Astrocyte (in vitro differentiated cells and primary cell): Measurements from ENCODE around the gene DARS1. TPM values are rescaled to one million over a fixed set of nuclear protein-coding genes. Genes with fewer than 3 reads are reported as not detected.

Experiments used
- DNase-seq: peaks from one replicate; pipeline ENCODE4 v3.0.0-alpha.2; 2010; ENCODE audit warnings: low read depth
- FAIRE-seq: peaks from 2 replicates; lab custom pipeline; 2011; peaks lifted over from hg19 to GRCh38; lab: Jason Lieb, UNC
- H2AFZ ChIP-seq: 2 replicates; pipeline ENCODE4 v1.6.0; 2012; ENCODE audit warnings: low read depth, low read length, inconsistent platforms
- H3K27ac ChIP-seq: 2 replicates; pipeline ENCODE4 v1.5.1; 2011; ENCODE audit warnings: low read depth, low read length, inconsistent platforms
- H3K27me3 ChIP-seq: 2 replicates; pipeline ENCODE4 v1.6.0; 2011; ENCODE audit warnings: low read length, inconsistent platforms; ENCODE audit not compliant: insufficient read depth
- H3K36me3 ChIP-seq: 2 replicates; pipeline ENCODE4 v1.5.1; 2011; ENCODE audit warnings: low read length, inconsistent platforms; ENCODE audit not compliant: insufficient read depth
- H3K4me1 ChIP-seq: 2 replicates; pipeline ENCODE4 v1.5.1; 2011; ENCODE audit warnings: low read length, inconsistent platforms; ENCODE audit not compliant: insufficient read depth
- H3K4me2 ChIP-seq: 2 replicates; pipeline ENCODE4 v1.6.0; 2012; ENCODE audit warnings: low read length, inconsistent platforms
- H3K4me3 ChIP-seq: 2 replicates; pipeline ENCODE4 v1.5.1; 2011; ENCODE audit warnings: low read depth, mild to moderate bottlenecking, low read length, inconsistent platforms; ENCODE audit not compliant: insufficient read depth
- H3K79me2 ChIP-seq: 2 replicates; pipeline ENCODE4 v1.6.0; 2012; ENCODE audit warnings: mild to moderate bottlenecking, low read length, inconsistent platforms; ENCODE audit not compliant: insufficient read depth
- H3K9ac ChIP-seq: 2 replicates; pipeline ENCODE4 v1.6.0; 2012; ENCODE audit warnings: mild to moderate bottlenecking, low read length, inconsistent platforms
- H3K9me3 ChIP-seq: 2 replicates; pipeline ENCODE4 v1.5.1; 2012; ENCODE audit warnings: low read depth, mild to moderate bottlenecking, low read length, inconsistent platforms; ENCODE audit not compliant: insufficient read depth
- H4K20me1 ChIP-seq: 2 replicates; pipeline ENCODE4 v1.6.0; 2012; ENCODE audit warnings: low read length, inconsistent platforms; ENCODE audit not compliant: insufficient read depth
- H3K27ac Mint-ChIP-seq: one replicate; pipeline ENCODE4 v1.8.0; 2021; ENCODE audit warnings: mild to moderate bottlenecking, mixed read lengths; ENCODE audit not compliant: unreplicated experiment
- H3K27me3 Mint-ChIP-seq: one replicate; pipeline ENCODE4 v1.8.0; 2021; ENCODE audit warnings: low read depth, mixed read lengths; ENCODE audit not compliant: unreplicated experiment
- H3K36me3 Mint-ChIP-seq: one replicate; pipeline ENCODE4 v1.8.0; 2021; ENCODE audit warnings: low read depth, mixed read lengths; ENCODE audit not compliant: unreplicated experiment
- H3K4me1 Mint-ChIP-seq: one replicate; pipeline ENCODE4 v1.8.0; 2021; ENCODE audit warnings: low read depth, mixed read lengths; ENCODE audit not compliant: unreplicated experiment
- H3K4me3 Mint-ChIP-seq: one replicate; pipeline ENCODE4 v1.8.0; 2021; ENCODE audit warnings: mild to moderate bottlenecking, moderate library complexity, mixed read lengths; ENCODE audit not compliant: unreplicated experiment
- H3K9me3 Mint-ChIP-seq: one replicate; pipeline ENCODE4 v1.8.0; 2021; ENCODE audit warnings: mild to moderate bottlenecking, mixed read lengths; ENCODE audit not compliant: unreplicated experiment
- CTCF ChIP-seq: IDR thresholded peaks from 2 replicates; pipeline ENCODE4 v1.5.1; 2011; ENCODE audit warnings: low read depth, mild to moderate bottlenecking, inconsistent platforms, low read length, moderate library complexity; ENCODE audit not compliant: insufficient read depth
- EZH2 ChIP-seq: IDR thresholded peaks from 2 replicates; pipeline ENCODE4 v1.6.1; 2012; ENCODE audit warnings: mild to moderate bottlenecking, low read length, inconsistent platforms; ENCODE audit not compliant: insufficient read depth
- total RNA-seq: library from RNA; stranded (reverse); gene quantifications from 2 replicates; pipeline ENCODE4 v1.2.1, GENCODE V29; 2021

Gene DARS1
- total RNA-seq, 1 donor from 2014 or later, result 37.9 TPM

- Histone ChIP-seq H3K9me3 (no peaks in the 10 kb centered on the region), H3K4me1 (peaks cover 5% of the 10 kb centered on the region), H3K79me2 (no peaks in the 10 kb centered on the region), H3K36me3 (peaks cover 6% of the 10 kb centered on the region), H3K27me3 (no peaks in the 10 kb centered on the region), H2AFZ (no peak overlapping the region), H3K9ac (no peak overlapping the region), H3K4me2 (no peak overlapping the region), H4K20me1 (no peaks in the 10 kb centered on the region), H3K4me3 (no peak overlapping the region), H3K27ac (no peak overlapping the region)
- FAIRE-seq (no peak), DNase-seq (no peak)
- Mint-ChIP-seq H3K27ac (no peak overlapping the region), H3K4me3 (no peak overlapping the region), H3K9me3 (no peaks in the 10 kb centered on the region), H3K4me1 (no peaks in the 10 kb centered on the region), H3K27me3 (no peaks in the 10 kb centered on the region), H3K36me3 (peaks cover 4% of the 10 kb centered on the region)
- TF ChIP-seq EZH2, result no peak
- no peak for TF ChIP-seq CTCF
These were observed 58.8 kb downstream of the DARS1 start for GRCh38 chr2:135926605-135927004.

GRCh38 chr2:135925571-135925970 lies 59.9 kb downstream of the DARS1 start:
- FAIRE-seq, result no peak
- Histone ChIP-seq H3K79me2 (no peaks in the 10 kb centered on the region), H3K9ac (no peak overlapping the region), H3K4me3 (no peak overlapping the region), H3K4me2 (peak overlapping the region; percentile 31), H3K36me3 (peaks cover 6% of the 10 kb centered on the region), H2AFZ (no peak overlapping the region), H3K4me1 (peaks cover 5% of the 10 kb centered on the region), H3K27me3 (no peaks in the 10 kb centered on the region), H3K27ac (peak overlapping the region; percentile 50), H4K20me1 (no peaks in the 10 kb centered on the region), H3K9me3 (no peaks in the 10 kb centered on the region)
- Mint-ChIP-seq H3K4me3 (no peak overlapping the region), H3K27ac (no peak overlapping the region), H3K9me3 (no peaks in the 10 kb centered on the region), H3K36me3 (peaks cover 2% of the 10 kb centered on the region), H3K4me1 (no peaks in the 10 kb centered on the region), H3K27me3 (no peaks in the 10 kb centered on the region)
- TF ChIP-seq CTCF (no peak), EZH2 (no peak)
- DNase-seq, result no peak

GRCh38 chr2:135916207-135916606 lies 69.2 kb downstream of the DARS1 start:
- Mint-ChIP-seq H3K27ac (no peak overlapping the region), H3K9me3 (no peaks in the 10 kb centered on the region)
- FAIRE-seq, result no peak

More at GRCh38 chr2:135916207-135916606, 69.2 kb downstream of the DARS1 start:
- no peak overlapping the region for H3K9ac ChIP-seq
- H3K79me2 ChIP-seq, result no peaks in the 10 kb centered on the region
- no peak overlapping the region for H3K4me3 ChIP-seq
- no peak overlapping the region for H2AFZ ChIP-seq
- DNase-seq, result peak; percentile 9
- Mint-ChIP-seq H3K4me1 (no peaks in the 10 kb centered on the region), H3K4me3 (no peak overlapping the region), H3K36me3 (no peaks in the 10 kb centered on the region), H3K27me3 (no peaks in the 10 kb centered on the region)
- H3K4me1 ChIP-seq, result no peaks in the 10 kb centered on the region
- H3K9me3 ChIP-seq, result no peaks in the 10 kb centered on the region
- TF ChIP-seq EZH2 (no peak), CTCF (peak; percentile 31)
- H3K27me3 ChIP-seq, result no peaks in the 10 kb centered on the region
- no peak overlapping the region for H3K4me2 ChIP-seq
- no peak overlapping the region for H3K27ac ChIP-seq
- H3K36me3 ChIP-seq, result peaks cover 9% of the 10 kb centered on the region
- no peaks in the 10 kb centered on the region for H4K20me1 ChIP-seq
